Measurements from ENCODE around the gene ZNRF2.

Gene ZNRF2

GRCh38 chr7:30268586-30268985 is 15.8 kb upstream of the ZNRF2 start:
- Histone ChIP-seq H3K27ac (ENCODE audit: poor library complexity, severe bottlenecking) (no peak overlapping the region), H3K27me3 (ENCODE audit: insufficient read depth, poor library complexity, severe bottlenecking) (no peaks in the 10 kb centered on the region), H3K9me3 (ENCODE audit: severe bottlenecking) (no peaks in the 10 kb centered on the region), H3K4me1 (ENCODE audit: insufficient read depth, poor library complexity, severe bottlenecking) (no peaks in the 10 kb centered on the region), H3K4me3 (ENCODE audit: severe bottlenecking) (no peak overlapping the region), H3K36me3 (ENCODE audit: low read depth) (no peaks in the 10 kb centered on the region)
- DNase-seq (ENCODE audit: low spot score) (no peak), ATAC-seq (ENCODE audit: low read depth) (no peak)
- no peak for TF ChIP-seq CTCF (IDR thresholded peaks at IDR 0.05; ENCODE audit: poor library complexity, severe bottlenecking)

DNA sequence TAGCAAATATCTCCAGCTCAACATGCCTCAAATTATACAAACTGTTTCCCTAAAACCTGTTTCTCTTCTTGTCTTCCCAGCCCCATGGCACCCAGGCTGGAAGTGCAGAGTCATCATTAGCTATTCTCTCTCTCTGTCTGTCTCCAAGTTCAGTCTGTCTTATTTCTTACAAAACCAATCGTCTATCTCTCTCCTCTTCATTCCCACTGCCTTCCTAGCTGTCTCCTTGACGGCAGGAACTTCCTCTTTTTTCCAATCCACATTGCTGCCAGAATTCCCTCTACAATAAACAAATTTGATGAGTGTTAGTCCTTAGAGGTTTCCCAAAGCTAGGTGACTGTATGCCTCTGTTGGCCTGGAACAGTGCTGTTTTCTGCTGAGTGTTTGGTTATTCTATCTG is 14.9 kb upstream of the ZNRF2 start:
- TF ChIP-seq CTCF (IDR thresholded peaks at IDR 0.05; ENCODE audit: poor library complexity, severe bottlenecking) = no peak
- H3K27ac ChIP-seq (ENCODE audit: poor library complexity, severe bottlenecking) = no peak overlapping the region
- H3K36me3 ChIP-seq (ENCODE audit: low read depth) = no peaks in the 10 kb centered on the region
- no peaks in the 10 kb centered on the region for H3K27me3 ChIP-seq (ENCODE audit: insufficient read depth, poor library complexity, severe bottlenecking)
- DNase-seq (ENCODE audit: low spot score) (no peak), ATAC-seq (ENCODE audit: low read depth) (no peak)
- H3K4me3 ChIP-seq (ENCODE audit: severe bottlenecking) = no peak overlapping the region
- no peaks in the 10 kb centered on the region for H3K4me1 ChIP-seq (ENCODE audit: insufficient read depth, poor library complexity, severe bottlenecking)
- H3K9me3 ChIP-seq (ENCODE audit: severe bottlenecking) = no peaks in the 10 kb centered on the region

- no peaks in the 10 kb centered on the region for H3K4me1 ChIP-seq (ENCODE audit: insufficient read depth, poor library complexity, severe bottlenecking)
Observed at GRCh38 chr7:30270921-30271320, 13.5 kb upstream of the ZNRF2 start.

DNA sequence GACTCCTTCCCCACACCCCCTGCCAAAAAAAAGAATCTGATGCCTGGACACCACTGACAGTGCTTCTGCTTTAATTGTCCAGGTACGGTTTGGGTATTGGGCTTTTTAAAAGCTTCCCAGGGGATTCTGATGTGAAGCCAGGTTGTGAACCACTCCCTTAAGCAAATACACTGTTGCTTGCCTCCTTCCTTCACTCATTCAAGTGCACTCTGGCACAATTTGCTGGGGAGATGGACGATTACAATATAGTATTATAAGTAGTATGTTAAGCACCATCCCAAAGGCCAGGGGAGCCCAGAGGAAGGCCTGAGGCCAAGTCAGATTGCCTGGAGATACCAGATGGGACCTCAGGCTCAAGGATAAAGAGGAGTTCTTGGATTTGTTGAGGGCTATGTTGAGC is 12.3 kb upstream of the ZNRF2 start:
- DNase-seq (ENCODE audit: low spot score) (no peak), ATAC-seq (ENCODE audit: low read depth) (no peak)
- Histone ChIP-seq H3K4me3 (ENCODE audit: severe bottlenecking) (no peak overlapping the region), H3K36me3 (ENCODE audit: low read depth) (no peaks in the 10 kb centered on the region), H3K27ac (ENCODE audit: poor library complexity, severe bottlenecking) (no peak overlapping the region), H3K27me3 (ENCODE audit: insufficient read depth, poor library complexity, severe bottlenecking) (no peaks in the 10 kb centered on the region), H3K9me3 (ENCODE audit: severe bottlenecking) (no peaks in the 10 kb centered on the region), H3K4me1 (ENCODE audit: insufficient read depth, poor library complexity, severe bottlenecking) (no peaks in the 10 kb centered on the region)
- no peak for TF ChIP-seq CTCF (IDR thresholded peaks at IDR 0.05; ENCODE audit: poor library complexity, severe bottlenecking)

More at GRCh38 chr7:30270921-30271320, 13.5 kb upstream of the ZNRF2 start:
- H3K36me3 ChIP-seq (ENCODE audit: low read depth) = no peaks in the 10 kb centered on the region
- TF ChIP-seq CTCF (IDR thresholded peaks at IDR 0.05; ENCODE audit: poor library complexity, severe bottlenecking) = no peak
- H3K9me3 ChIP-seq (ENCODE audit: severe bottlenecking) = no peaks in the 10 kb centered on the region
- no peak overlapping the region for H3K27ac ChIP-seq (ENCODE audit: poor library complexity, severe bottlenecking)
- no peak for ATAC-seq (ENCODE audit: low read depth)
- no peak for DNase-seq (ENCODE audit: low spot score)
- H3K27me3 ChIP-seq (ENCODE audit: insufficient read depth, poor library complexity, severe bottlenecking) = no peaks in the 10 kb centered on the region
- H3K4me3 ChIP-seq (ENCODE audit: severe bottlenecking) = no peak overlapping the region

- Histone ChIP-seq H3K4me3 (ENCODE audit: severe bottlenecking) (no peak overlapping the region), H3K9me3 (ENCODE audit: severe bottlenecking) (no peaks in the 10 kb centered on the region), H3K36me3 (ENCODE audit: low read depth) (no peaks in the 10 kb centered on the region), H3K27me3 (ENCODE audit: insufficient read depth, poor library complexity, severe bottlenecking) (no peaks in the 10 kb centered on the region), H3K4me1 (ENCODE audit: insufficient read depth, poor library complexity, severe bottlenecking) (no peaks in the 10 kb centered on the region), H3K27ac (ENCODE audit: poor library complexity, severe bottlenecking) (no peak overlapping the region)
- TF ChIP-seq CTCF (IDR thresholded peaks at IDR 0.05; ENCODE audit: poor library complexity, severe bottlenecking) = no peak
- DNase-seq (ENCODE audit: low spot score) = no peak
- ATAC-seq (ENCODE audit: low read depth) = no peak
Observed at GRCh38 chr7:30273552-30273951, 10.8 kb upstream of the ZNRF2 start.
